GM12865 (cell line): ENCODE data around the gene DIAPH2.

Experiments used
- DNase-seq: peaks from one replicate; pipeline ENCODE4 v3.0.0; 2010; ENCODE audit warnings: low read depth
- H3K4me3 ChIP-seq: 2 replicates; pipeline ENCODE4 v1.5.1; 2011; ENCODE audit warnings: mild to moderate bottlenecking, low read depth, low read length, control low read depth
- TF ChIP-seq, protein P1 (sequence below): IDR thresholded peaks from 2 replicates; pipeline ENCODE4 v1.5.1; 2011; ENCODE audit warnings: low read length, control low read depth, low read depth, inconsistent platforms; ENCODE audit not compliant: insufficient read depth; ENCODE audit errors: missing control alignments

The DIAPH2 gene

DNA sequence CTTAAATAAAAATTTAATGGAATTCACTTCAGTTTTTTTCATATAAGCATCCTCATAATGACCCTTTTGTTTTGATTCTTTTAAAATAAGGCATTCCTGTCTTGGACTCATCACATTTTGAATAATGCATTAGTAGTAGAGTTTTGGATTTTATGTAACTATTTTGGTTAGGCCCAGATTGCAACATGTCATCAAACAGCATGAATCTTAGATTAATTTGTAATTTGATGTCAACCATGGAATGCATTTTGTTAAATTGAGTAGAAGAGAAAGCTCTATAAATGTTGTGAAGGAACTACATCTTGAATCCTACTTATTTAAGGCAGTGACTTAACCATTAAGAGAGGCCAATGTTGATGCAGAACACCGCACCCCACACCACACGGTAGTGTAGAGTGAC, 3.1 kb downstream of the DIAPH2 start:
- DNase-seq: no peak
- H3K4me3 ChIP-seq: no peak overlapping the region
- TF ChIP-seq, protein P1, sequence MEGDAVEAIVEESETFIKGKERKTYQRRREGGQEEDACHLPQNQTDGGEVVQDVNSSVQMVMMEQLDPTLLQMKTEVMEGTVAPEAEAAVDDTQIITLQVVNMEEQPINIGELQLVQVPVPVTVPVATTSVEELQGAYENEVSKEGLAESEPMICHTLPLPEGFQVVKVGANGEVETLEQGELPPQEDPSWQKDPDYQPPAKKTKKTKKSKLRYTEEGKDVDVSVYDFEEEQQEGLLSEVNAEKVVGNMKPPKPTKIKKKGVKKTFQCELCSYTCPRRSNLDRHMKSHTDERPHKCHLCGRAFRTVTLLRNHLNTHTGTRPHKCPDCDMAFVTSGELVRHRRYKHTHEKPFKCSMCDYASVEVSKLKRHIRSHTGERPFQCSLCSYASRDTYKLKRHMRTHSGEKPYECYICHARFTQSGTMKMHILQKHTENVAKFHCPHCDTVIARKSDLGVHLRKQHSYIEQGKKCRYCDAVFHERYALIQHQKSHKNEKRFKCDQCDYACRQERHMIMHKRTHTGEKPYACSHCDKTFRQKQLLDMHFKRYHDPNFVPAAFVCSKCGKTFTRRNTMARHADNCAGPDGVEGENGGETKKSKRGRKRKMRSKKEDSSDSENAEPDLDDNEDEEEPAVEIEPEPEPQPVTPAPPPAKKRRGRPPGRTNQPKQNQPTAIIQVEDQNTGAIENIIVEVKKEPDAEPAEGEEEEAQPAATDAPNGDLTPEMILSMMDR: no peak

DNA sequence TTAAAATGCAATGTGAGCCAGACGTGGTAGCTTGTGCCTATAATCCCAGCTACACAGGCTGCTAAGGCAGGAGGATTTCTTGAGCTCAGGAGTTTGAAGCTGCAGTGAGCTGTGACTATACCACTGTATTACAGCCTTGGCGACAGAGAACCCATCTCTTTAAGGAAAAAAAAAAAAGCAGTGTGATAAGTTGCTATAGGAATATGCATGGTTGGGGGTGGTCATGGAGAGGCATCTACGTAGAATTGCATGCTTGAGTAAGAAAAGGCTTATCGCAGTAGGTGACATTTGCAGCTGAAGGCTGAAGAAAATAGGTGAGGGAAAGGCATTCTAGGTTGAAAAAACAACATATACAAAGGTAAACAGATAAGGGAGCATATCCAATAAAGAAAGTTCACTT, 4.1 kb downstream of the DIAPH2 start:
- DNase-seq: no peak
- TF ChIP-seq, protein P1: no peak
- no peak overlapping the region for H3K4me3 ChIP-seq

DNA sequence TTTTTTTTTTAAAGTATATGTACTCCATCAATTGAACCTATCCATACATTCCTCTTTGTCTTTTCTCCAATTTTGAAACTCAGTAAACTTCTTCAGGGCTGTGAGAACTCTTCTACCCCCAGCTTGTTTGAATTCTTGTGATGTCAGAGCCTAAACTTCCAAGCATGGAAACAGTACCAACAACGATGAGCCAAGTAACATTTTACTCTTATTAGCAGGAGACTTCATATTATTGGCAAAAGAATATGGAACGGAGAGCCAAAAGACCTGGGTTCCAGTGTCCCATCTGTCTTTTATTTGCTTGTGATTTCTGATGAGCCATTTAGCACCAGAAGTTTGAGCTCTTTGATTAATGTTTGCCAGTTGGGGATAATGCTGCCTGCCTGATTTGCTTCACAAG, 5.3 kb downstream of the DIAPH2 start:
- TF ChIP-seq, protein P1: no peak

DNA sequence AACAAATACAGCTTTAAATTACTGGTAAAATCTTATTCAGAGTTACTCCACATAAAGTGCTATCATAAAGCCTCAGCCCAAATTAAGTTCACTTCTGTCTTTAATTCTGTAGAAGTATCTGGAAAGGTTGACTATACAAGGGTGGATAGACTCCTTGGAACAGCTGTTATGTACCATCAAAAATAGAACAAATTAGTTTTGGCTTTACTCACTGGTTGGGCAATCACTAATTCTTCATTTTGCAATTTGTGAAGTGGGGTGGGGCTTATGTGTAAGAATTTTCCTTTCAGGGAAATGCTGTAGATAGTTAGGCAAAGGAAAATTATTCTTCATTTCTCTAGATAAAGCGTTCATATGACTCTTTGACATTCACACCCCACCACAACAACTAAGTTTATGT, 7.8 kb downstream of the DIAPH2 start:
- DNase-seq: no peak
- TF ChIP-seq, protein P1: no peak

More for the DNA sequence above, 5.3 kb downstream of the DIAPH2 start:
- no peak overlapping the region for H3K4me3 ChIP-seq
- DNase-seq: no peak

DNA sequence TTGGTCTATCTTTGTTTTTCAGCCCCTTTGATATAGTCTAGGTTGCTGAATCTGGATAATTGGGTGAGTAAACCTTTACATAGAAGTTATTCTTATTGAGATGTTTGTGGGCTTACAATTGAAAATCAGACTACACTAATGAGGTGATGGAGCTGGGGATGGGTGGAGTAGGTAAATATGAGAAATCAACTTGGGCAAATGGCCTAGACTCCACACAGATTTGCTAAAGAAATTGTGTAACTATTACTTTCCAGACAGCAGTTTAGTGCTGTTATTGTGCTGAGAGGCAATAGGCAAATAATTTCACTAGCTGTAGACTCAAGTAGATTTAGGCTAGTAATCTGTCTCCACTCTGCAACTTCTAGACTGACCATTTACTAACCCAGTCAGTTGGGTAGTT, 8.2 kb downstream of the DIAPH2 start:
- DNase-seq: no peak
- H3K4me3 ChIP-seq: no peak overlapping the region
- TF ChIP-seq, protein P1: no peak

More for the DNA sequence above, 7.8 kb downstream of the DIAPH2 start:
- no peak overlapping the region for H3K4me3 ChIP-seq

DNA sequence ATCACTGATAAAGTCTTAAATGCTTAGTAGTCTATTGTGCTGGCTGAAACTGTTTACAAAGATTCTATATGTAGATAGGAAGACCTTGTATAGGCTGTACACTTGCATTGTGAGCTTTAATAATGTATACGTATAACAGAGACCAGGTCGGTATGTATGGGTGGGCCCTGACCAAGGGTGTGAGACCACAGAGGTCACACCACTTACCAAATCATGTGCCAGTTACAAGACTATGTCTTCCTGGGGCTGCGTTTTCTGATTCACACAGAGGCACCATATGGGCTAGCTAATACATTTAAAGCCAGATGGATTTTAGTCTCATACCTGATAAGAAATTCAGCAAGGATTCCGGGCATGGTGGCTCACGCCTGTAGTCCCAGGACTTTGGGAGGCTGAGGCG, 8.8 kb downstream of the DIAPH2 start:
- DNase-seq: no peak
- TF ChIP-seq, protein P1: no peak
- no peak overlapping the region for H3K4me3 ChIP-seq

DNA sequence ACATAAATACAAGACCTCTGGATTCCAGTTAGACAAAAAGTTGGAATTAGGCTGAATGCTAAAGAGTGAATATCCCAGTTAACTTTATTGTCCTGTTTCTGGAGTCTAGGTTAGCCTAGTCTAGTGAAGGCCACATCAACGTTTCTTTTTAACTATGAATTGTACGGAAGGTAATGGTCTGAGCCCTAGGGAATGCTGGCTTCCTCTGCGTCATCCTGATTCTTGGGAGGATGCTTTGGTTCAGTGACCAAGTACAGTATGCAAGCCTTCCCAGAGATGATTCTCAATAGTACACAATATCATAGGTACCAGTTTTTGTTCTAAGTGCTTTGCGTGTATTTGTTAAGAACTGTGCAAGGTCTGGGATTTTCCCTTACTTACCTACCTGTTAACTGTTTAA, 11.8 kb downstream of the DIAPH2 start:
- TF ChIP-seq, protein P1: no peak
- no peak for DNase-seq
- no peak overlapping the region for H3K4me3 ChIP-seq
